Upper lobe of left lung (tissue), 6 donors: Measurements from ENCODE around the gene SPATA16. TPM values are rescaled to one million over a fixed set of nuclear protein-coding genes. Genes with fewer than 3 reads are reported as not detected.

ENCODE experiments used
- ATAC-seq, 2 donors: fragments of 200-7000 bp; cut with Tn5 transposase; one replicate each; pipeline ENCODE4 v1.9.1; 2022; ENCODE audit warnings: mild to moderate bottlenecking in 2 of 2, moderate library complexity in 2 of 2; ENCODE audit not compliant: low FRiP score in 2 of 2
- DNase-seq, 2 donors: peaks; one replicate each; pipeline ENCODE4 v3.0.0-alpha.2; 2019 to 2020
- H3K27ac ChIP-seq, 4 donors: fragments of 200-600 bp; sonication (generic); one replicate each; pipeline ENCODE4 v1.5.1; 2016 to 2019
- H3K27me3 ChIP-seq, 4 donors: fragments of 200-600 bp; sonication (generic); one replicate each; pipeline ENCODE4 v1.5.1; 2017 to 2019
- H3K36me3 ChIP-seq, 4 donors: fragments of 200-600 bp; sonication (generic); one replicate each; pipeline ENCODE4 v1.5.1; 2016 to 2019
- H3K4me1 ChIP-seq, 4 donors: fragments of 200-600 bp; sonication (generic); one replicate each; pipeline ENCODE4 v1.5.1; 2018 to 2019
- H3K4me3 ChIP-seq, 4 donors: fragments of 200-600 bp; sonication (generic); one replicate each; pipeline ENCODE4 v1.5.1; 2017 to 2019; ENCODE audit warnings: mild to moderate bottlenecking in 2 of 4, moderate library complexity in 1 of 4
- H3K9me3 ChIP-seq, 4 donors: fragments of 200-600 bp; sonication (generic); one replicate each; pipeline ENCODE4 v1.5.1; 2018 to 2019
- CTCF ChIP-seq, 6 experiments: fragments of 450-650 bp in 4 of 6; fragments of 200-600 bp in 2 of 6; sonication (generic) in 2 of 6; IDR thresholded peaks; one replicate each; pipeline ENCODE4 v1.5.1; 2016 to 2019; ENCODE audit warnings: antibody characterized with exemption in 6 of 6
- EP300 ChIP-seq, 4 donors: sonication (generic); formaldehyde crosslinking; IDR thresholded peaks; one replicate each; pipeline ENCODE4 v1.5.1; 2017; ENCODE audit warnings: antibody characterized with exemption in 4 of 4, control low read depth in 2 of 4
- POLR2A ChIP-seq, 4 donors: fragments of 450-650 bp; IDR thresholded peaks; one replicate each; pipeline ENCODE4 v1.5.1; 2016 to 2017; ENCODE audit warnings: antibody characterized with exemption in 4 of 4, mild to moderate bottlenecking in 2 of 4
- POLR2AphosphoS5 ChIP-seq, 2 donors: sonication (generic); formaldehyde crosslinking; IDR thresholded peaks; one replicate each; pipeline ENCODE4 v1.5.1; 2017; ENCODE audit warnings: antibody characterized with exemption in 2 of 2
- WGBS, 2 donors: methylation state at CpG; one replicate each; pipeline ENCODE4 v1.1.5; 2017 to 2018; 5-methylcytosine and 5-hydroxymethylcytosine counted together
- total RNA-seq, 6 donors: library from RNA; depleted of rRNA in 4 of 6; stranded (reverse); fragments of >200 nt in 4 of 6; gene quantifications; one replicate each; pipeline versions ENCODE4 v1.1.0 to v1.2.1, GENCODE V29; 2016 to 2021
- donor health status: DM: no; HTN: no; CAD: no; lungs with moderate emphysema.
- donor health status: DM: no; HTN: yes; CAD: no; lungs with severe emphysema.

The SPATA16 gene
- total RNA-seq, 6 donors from 2014 or later, result not detected

DNA sequence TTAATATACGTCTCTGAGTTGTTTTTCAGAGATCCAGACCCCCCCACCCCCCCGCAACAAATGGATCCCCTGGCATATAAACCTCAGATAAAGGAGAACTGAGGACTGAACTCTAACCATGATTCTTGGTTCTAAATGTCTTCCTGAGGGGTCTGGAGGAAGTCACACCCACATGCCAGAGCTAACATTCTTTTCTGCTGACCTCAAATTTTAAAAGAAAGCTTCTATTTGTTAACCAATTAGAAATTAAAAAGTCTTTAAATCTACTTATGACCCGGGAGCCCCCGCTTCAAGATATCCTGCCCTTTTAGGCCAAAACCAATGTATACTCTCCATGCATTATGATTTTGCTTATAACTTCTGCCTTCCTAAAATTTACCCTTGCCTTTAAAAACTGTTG is 202.2 kb downstream of the SPATA16 start:
- DNase-seq (no peak), ATAC-seq (no peak)
- Histone ChIP-seq H3K27ac (no peak overlapping the region), H3K27me3 (no peaks in the 10 kb centered on the region), H3K4me3 (no peak overlapping the region), H3K9me3 (no peaks in the 10 kb centered on the region), H3K4me1 (no peaks in the 10 kb centered on the region), H3K36me3 (no peaks in the 10 kb centered on the region)
- TF ChIP-seq POLR2AphosphoS5 (IDR thresholded peaks at IDR 0.05) (no peak), CTCF (IDR thresholded peaks at IDR 0.05) (no peak), EP300 (IDR thresholded peaks at IDR 0.05) (no peak), POLR2A (IDR thresholded peaks at IDR 0.05) (no peak)
- WGBS, 2 donors, result 61% methylated on average over 4 of the region's 4 CpGs

GRCh38 chr3:172931746-172932285 is 209.2 kb downstream of the SPATA16 start:
- ATAC-seq (no peak), DNase-seq (no peak)
- Histone ChIP-seq H3K4me1 (no peaks in the 10 kb centered on the region), H3K9me3 (no peaks in the 10 kb centered on the region), H3K27me3 (no peaks in the 10 kb centered on the region), H3K36me3 (no peaks in the 10 kb centered on the region), H3K4me3 (no peak overlapping the region), H3K27ac (no peak overlapping the region)
- TF ChIP-seq CTCF (IDR thresholded peaks at IDR 0.05) (no peak), EP300 (IDR thresholded peaks at IDR 0.05) (no peak), POLR2A (IDR thresholded peaks at IDR 0.05) (no peak), POLR2AphosphoS5 (IDR thresholded peaks at IDR 0.05) (no peak)

- Histone ChIP-seq H3K4me1 (no peaks in the 10 kb centered on the region), H3K4me3 (no peak overlapping the region), H3K9me3 (no peaks in the 10 kb centered on the region), H3K27ac (no peak overlapping the region), H3K36me3 (no peaks in the 10 kb centered on the region), H3K27me3 (no peaks in the 10 kb centered on the region)
- 70 to 81% methylated on average over 1 of the region's 1 CpG for WGBS, 2 donors
- no peak for TF ChIP-seq CTCF (IDR thresholded peaks at IDR 0.05)
- TF ChIP-seq EP300 (IDR thresholded peaks at IDR 0.05), result no peak
- no peak for TF ChIP-seq POLR2AphosphoS5 (IDR thresholded peaks at IDR 0.05)
- no peak for TF ChIP-seq POLR2A (IDR thresholded peaks at IDR 0.05)
- no peak for ATAC-seq
- DNase-seq, result no peak
Observed at GRCh38 chr3:172929451-172929850, 211.6 kb downstream of the SPATA16 start.

DNA sequence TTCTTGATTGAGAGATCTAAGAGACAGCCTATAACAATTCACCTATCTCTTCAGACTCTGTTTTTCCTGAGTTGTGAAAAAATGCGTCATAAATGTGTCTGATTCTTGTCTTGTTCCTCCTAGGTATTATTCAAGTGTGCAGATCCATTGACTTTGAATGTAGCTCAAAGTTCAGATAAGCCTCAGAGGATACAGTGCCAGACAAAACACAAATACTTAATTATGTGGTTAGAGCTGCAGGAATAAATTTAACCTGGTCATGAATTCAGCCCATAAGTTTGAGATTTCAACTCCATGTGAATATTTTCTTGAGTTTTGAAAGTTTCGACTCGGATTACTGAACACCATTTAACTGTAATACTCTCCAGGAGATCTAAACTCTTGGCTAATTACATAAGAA is 216.5 kb downstream of the SPATA16 start:
- H3K4me1 ChIP-seq, result no peaks in the 10 kb centered on the region
- WGBS, 2 donors, result 92 to 100% methylated on average over 3 of the region's 3 CpGs
- ATAC-seq (no peak), DNase-seq (no peak)
- H3K9me3 ChIP-seq, result no peaks in the 10 kb centered on the region
- TF ChIP-seq POLR2AphosphoS5 (IDR thresholded peaks at IDR 0.05), result no peak
- TF ChIP-seq CTCF (IDR thresholded peaks at IDR 0.05), result no peak
- TF ChIP-seq EP300 (IDR thresholded peaks at IDR 0.05), result no peak
- TF ChIP-seq POLR2A (IDR thresholded peaks at IDR 0.05), result no peak
- H3K4me3 ChIP-seq, result no peak overlapping the region
- H3K27me3 ChIP-seq, result no peaks in the 10 kb centered on the region
- no peak overlapping the region for H3K27ac ChIP-seq
- H3K36me3 ChIP-seq, result no peaks in the 10 kb centered on the region

DNA sequence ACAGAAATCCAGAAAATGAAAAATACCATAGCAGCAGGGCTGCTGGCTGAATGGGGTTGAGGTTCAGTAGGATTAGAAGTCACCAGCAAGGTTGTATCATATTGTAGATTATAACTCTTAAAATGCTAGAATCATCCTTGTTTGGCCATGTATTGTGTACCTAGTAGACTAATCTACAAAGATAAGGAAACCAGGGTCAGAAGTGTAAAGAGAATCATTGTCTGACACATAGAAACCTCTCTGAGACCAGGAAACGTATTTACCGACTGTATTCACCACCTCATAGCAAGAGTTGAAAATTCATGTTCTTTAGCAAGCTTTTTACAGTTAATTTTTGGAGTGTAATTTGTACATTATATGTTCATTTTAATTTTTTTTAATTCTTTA is 221.7 kb downstream of the SPATA16 start:
- 74 to 96% methylated on average over 2 of the region's 2 CpGs for WGBS, 2 donors
- no peaks in the 10 kb centered on the region for H3K36me3 ChIP-seq
- TF ChIP-seq EP300 (IDR thresholded peaks at IDR 0.05) (no peak), POLR2A (IDR thresholded peaks at IDR 0.05) (no peak), POLR2AphosphoS5 (IDR thresholded peaks at IDR 0.05) (no peak), CTCF (IDR thresholded peaks at IDR 0.05) (no peak)
- H3K4me1 ChIP-seq, result no peaks in the 10 kb centered on the region
- H3K27me3 ChIP-seq, result no peaks in the 10 kb centered on the region
- ATAC-seq (no peak), DNase-seq (no peak)
- no peak overlapping the region for H3K4me3 ChIP-seq
- no peak overlapping the region for H3K27ac ChIP-seq
- H3K9me3 ChIP-seq, result no peaks in the 10 kb centered on the region
